GM12878 (cell line): ENCODE data around the gene AP3S1. TPM values are rescaled to one million over a fixed set of nuclear protein-coding genes. Genes with fewer than 3 reads are reported as not detected.

Source experiments
- ATAC-seq: fragments of 200-7000 bp; cut with Tn5 transposase; 3 replicates; pipeline ENCODE4 v1.9.1; 2020; ENCODE audit warnings: mild to moderate bottlenecking, moderate library complexity
- BruUV-seq: library from RNA; stranded (reverse); fragments of 400-500 nt; replicated peaks from 2 replicates; lab custom pipeline; 2021; lab: Mats Ljungman, UMichigan
- CTCF ChIA-PET: fragments of 300-600 bp; sonication (Branson Sonifier 250); formaldehyde crosslinking; extraction: SDS; loops from one replicate; lab custom pipeline; 2021; ENCODE audit warnings: inconsistent platforms; lab: Yijun Ruan, JAX
- POLR2A ChIA-PET: fragments of 350-600 bp; formaldehyde crosslinking; extraction: SDS; loops from one replicate; lab custom pipeline; 2021; ENCODE audit warnings: inconsistent platforms; lab: Charles Lee
- RAD21 ChIA-PET: fragments of 300-600 bp; sonication (Branson Sonifier 250); formaldehyde crosslinking; loops from one replicate; lab custom pipeline; 2023; ENCODE audit warnings: antibody characterized with exemption; ENCODE audit not compliant: unreplicated experiment; lab: Charles Lee
- SMC1A ChIA-PET: fragments of 300-600 bp; sonication (Branson Sonifier 250); formaldehyde crosslinking; loops from one replicate; lab custom pipeline; 2023; ENCODE audit not compliant: unreplicated experiment, uncharacterized antibody; lab: Charles Lee
- DNase-seq: peaks from one replicate; pipeline ENCODE4 v3.0.0-alpha.2; 2011; ENCODE audit warnings: low read depth, low spot score
- FAIRE-seq: peaks from 3 replicates; lab custom pipeline; 2011; peaks lifted over from hg19 to GRCh38; lab: Jason Lieb, UNC
- H2AFZ ChIP-seq: 2 replicates; pipeline ENCODE4 v1.6.0; 2011; ENCODE audit warnings: low read depth, low read length, control low read depth; ENCODE audit not compliant: control insufficient read depth
- H3K27ac ChIP-seq: 2 replicates; pipeline ENCODE4 v1.5.1; 2011; ENCODE audit warnings: control low read depth; ENCODE audit not compliant: control insufficient read depth, insufficient read depth
- H3K27me3 ChIP-seq, 2 experiments: replicated peaks in 1 of 2; 2 replicates each; pipeline versions ENCODE4 v1.6.0 to v1.6.1; 2011; ENCODE audit warnings: low read length in 1 of 2; ENCODE audit not compliant: control insufficient read depth in 2 of 2, insufficient read depth in 2 of 2
- H3K36me3 ChIP-seq, 2 experiments: 2 replicates each; pipeline ENCODE4 v1.5.1; 2011; ENCODE audit warnings: low read length in 1 of 2; ENCODE audit not compliant: control insufficient read depth in 2 of 2, insufficient read depth in 2 of 2
- H3K4me1 ChIP-seq: 2 replicates; pipeline ENCODE4 v1.6.1; 2011; ENCODE audit warnings: mild to moderate bottlenecking, low read length, moderate library complexity, mixed read lengths; ENCODE audit not compliant: control insufficient read depth, insufficient read depth
- H3K4me2 ChIP-seq: 2 replicates; pipeline ENCODE4 v1.6.0; 2011; ENCODE audit warnings: control low read depth; ENCODE audit not compliant: control insufficient read depth, insufficient read depth
- H3K4me3 ChIP-seq: fragments of 200-600 bp; sonication (generic); 2 replicates; pipeline ENCODE4 v1.5.1; 2016
- H3K79me2 ChIP-seq: 2 replicates; pipeline ENCODE4 v1.6.0; 2011; ENCODE audit warnings: low read length; ENCODE audit not compliant: control insufficient read depth, insufficient read depth
- H3K9ac ChIP-seq: 2 replicates; pipeline ENCODE4 v1.8.0; 2011; ENCODE audit warnings: low read length, control low read depth, mixed read lengths; ENCODE audit not compliant: control insufficient read depth, insufficient read depth
- H3K9me3 ChIP-seq: replicated peaks from 3 replicates; pipeline ENCODE4 v1.5.1; 2011; ENCODE audit warnings: mild to moderate bottlenecking, low read length; ENCODE audit not compliant: control insufficient read depth, insufficient read depth
- H4K20me1 ChIP-seq: 2 replicates; pipeline ENCODE4 v1.6.0; 2011; ENCODE audit not compliant: control insufficient read depth, insufficient read depth
- BACH1 ChIP-seq: fragments of 450-650 bp; IDR thresholded peaks from 2 replicates; pipeline ENCODE4 v1.6.1; 2017; ENCODE audit warnings: mild to moderate bottlenecking, borderline replicate concordance
- CBX5 ChIP-seq: sonication (generic); IDR thresholded peaks from 2 replicates; pipeline ENCODE4 v1.6.1; 2016; ENCODE audit warnings: low read depth, moderate library complexity, mild to moderate bottlenecking, inconsistent platforms
- ESRRA ChIP-seq: IDR thresholded peaks from 2 replicates; pipeline ENCODE4 v1.6.1; 2012; ENCODE audit warnings: mild to moderate bottlenecking, low read length, improper control_type of control experiment
- IKZF1 ChIP-seq: fragments of 450-650 bp; conservative IDR thresholded peaks from 2 replicates; pipeline ENCODE4 v1.6.1; 2017; ENCODE audit warnings: antibody characterized with exemption, mild to moderate bottlenecking
- LARP7 ChIP-seq: fragments of 450-650 bp; IDR thresholded peaks from 2 replicates; pipeline ENCODE4 v1.6.1; 2017; ENCODE audit warnings: mild to moderate bottlenecking
- NFYA ChIP-seq: IDR thresholded peaks from 2 replicates; pipeline ENCODE4 v1.6.1; 2011; ENCODE audit warnings: low read depth, mild to moderate bottlenecking, low read length, improper control_type of control experiment, borderline replicate concordance
- RELA ChIP-seq: fragments of 450-650 bp; IDR thresholded peaks from 2 replicates; pipeline ENCODE4 v1.8.0; 2014; ENCODE audit warnings: borderline replicate concordance; ENCODE audit not compliant: partially characterized antibody
- REST ChIP-seq: IDR thresholded peaks from 2 replicates; pipeline ENCODE4 v1.6.1; 2012; ENCODE audit warnings: mild to moderate bottlenecking, low read depth, low read length
- SMARCA5 ChIP-seq: fragments of 450-650 bp; IDR thresholded peaks from 2 replicates; pipeline ENCODE4 v1.6.1; 2017; ENCODE audit warnings: mild to moderate bottlenecking
- SMC3 ChIP-seq: IDR thresholded peaks from 2 replicates; pipeline ENCODE4 v1.6.1; 2011; ENCODE audit warnings: low read length, improper control_type of control experiment, borderline replicate concordance
- SRF ChIP-seq, 2 experiments: IDR thresholded peaks; 2 replicates each; pipeline ENCODE4 v1.6.1; 2011; ENCODE audit warnings: low read depth in 2 of 2, low read length in 2 of 2, mild to moderate bottlenecking in 1 of 2, moderate library complexity in 1 of 2
- SUZ12 ChIP-seq: fragments of 200-600 bp; sonication (generic); IDR thresholded peaks from one replicate; pipeline ENCODE4 v1.6.1; 2018; ENCODE audit warnings: antibody characterized with exemption, mild to moderate bottlenecking; ENCODE audit not compliant: unreplicated experiment
- YY1 ChIP-seq: IDR thresholded peaks from 2 replicates; pipeline ENCODE4 v1.6.1; 2011; ENCODE audit warnings: low read depth, mild to moderate bottlenecking, low read length
- ZBED1 ChIP-seq: IDR thresholded peaks from 2 replicates; pipeline ENCODE4 v1.6.1; 2016; ENCODE audit warnings: borderline replicate concordance
- WGBS: methylation state at CpG from one replicate; pipeline ENCODE4 v1.1.6; 2016; ENCODE audit warnings: low lambda C conversion rate; ENCODE audit not compliant: insufficient replicate concordance, insufficient coverage; ENCODE audit errors: missing lambda C conversion rate; 5-methylcytosine and 5-hydroxymethylcytosine counted together
- in situ Hi-C: fragments of 300-500 bp; cut with MboI; formaldehyde crosslinking; loops from 9 replicates; pipeline ENCODE4 v1.14.3; 2018; ENCODE audit warnings: mixed read lengths
- intact Hi-C: fragments of 100-400 bp; cut with micrococcal nuclease; formaldehyde crosslinking; loops from one replicate; pipeline ENCODE4 v1.14.2; 2022; ENCODE audit not compliant: unreplicated experiment
- polyA plus RNA-seq, 11 experiments: library from polyadenylated mRNA; depleted of rRNA in 4 of 11; unstranded in 6 of 11; stranded (reverse) in 5 of 11; fragments of >200 nt; fragmentation: Nextera tagmentation in 4 of 11; fragmentation: Illumina TruSeq in 1 of 11; extraction: Ambion mirVana in 4 of 11; extraction: Trizol in 1 of 11; gene quantifications; 1 replicate in 1 of 11; 2 replicates in 10 of 11; pipeline versions ENCODE4 v1.2.1 to v1.2.3, GENCODE V29; 2011 to 2016; ENCODE audit warnings: inconsistent platforms in 2 of 11, missing spikeins in 2 of 11, low read depth in 1 of 11
- total RNA-seq, 4 experiments: library from RNA; depleted of rRNA in 3 of 4; stranded (reverse); fragments of >200 nt in 3 of 4; fragmentation: Illumina TruSeq in 1 of 4; extraction: Trizol in 1 of 4; gene quantifications; 2 replicates each; pipeline versions ENCODE4 v1.2.1 to v1.2.3, GENCODE V29; 2013 to 2021
- TF ChIP-seq, protein P1 (sequence below): IDR thresholded peaks from 2 replicates; pipeline ENCODE4 v1.6.1; 2011; ENCODE audit warnings: low read depth, mild to moderate bottlenecking, low read length, moderate library complexity, borderline replicate concordance; ENCODE audit errors: extremely low read depth

AP3S1 gene
- total and polyA plus RNA-seq, 10 of the 15 experiments (the other 5 are each of a cell fraction or from before 2014, with no cell fraction given) = 36.4 to 137 (median 67.5) TPM

- Histone ChIP-seq H3K79me2 (no peaks in the 10 kb centered on the region), H3K36me3 (no peaks in the 10 kb centered on the region), H3K4me1 (peaks cover 2% of the 10 kb centered on the region; the same call in 1 of the 2 replicates), H3K4me3 (no peak overlapping the region), H3K27me3 (peaks cover 12 to 20% of the 10 kb centered on the region in 2 experiments), H3K27ac (no peak overlapping the region), H3K4me2 (no peak overlapping the region), H2AFZ (no peak overlapping the region), H3K9me3 (no peaks in the 10 kb centered on the region; the same call in 1 of the 3 replicates), H3K9ac (no peak overlapping the region), H4K20me1 (no peaks in the 10 kb centered on the region)
- ChIA-PET CTCF (interaction anchor here (0.7 kb wide), 1 partner anchor 31 kb away, joined by 3 read pairs; no protein-coding TSS in a partner anchor), RAD21 (no interaction called here), SMC1A (no interaction called here), POLR2A (no interaction called here)
- no TSS peak for BruUV-seq
- DNase-seq (no peak), FAIRE-seq (no peak), ATAC-seq (no peak)
- in situ Hi-C loops (no loop called here), intact Hi-C loops (no loop called here)
- TF ChIP-seq, protein P1, sequence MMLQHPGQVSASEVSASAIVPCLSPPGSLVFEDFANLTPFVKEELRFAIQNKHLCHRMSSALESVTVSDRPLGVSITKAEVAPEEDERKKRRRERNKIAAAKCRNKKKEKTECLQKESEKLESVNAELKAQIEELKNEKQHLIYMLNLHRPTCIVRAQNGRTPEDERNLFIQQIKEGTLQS = no peak
- TF ChIP-seq ESRRA (no peak), BACH1 (no peak), SMARCA5 (no peak), NFYA (no peak), CBX5 (no peak), REST (no peak), LARP7 (no peak), YY1 (no peak), IKZF1 (no peak), RELA (no peak), SMC3 (no peak), SUZ12 (no peak), ZBED1 (no peak), SRF (IDR thresholded peaks at IDR 0.05; ENCODE audit: low read depth in 2 of 2, low read length in 2 of 2) (no peak)
- TF ChIP-seq, all 136 proteins: peak for 0
- 82% methylated on average over 17 of the region's 17 CpGs for WGBS
Observed at GRCh38 chr5:115963566-115963965, 121.8 kb downstream of the AP3S1 start.
